Calu3 (cell line): ENCODE results near the gene IL22RA1. TPM values are rescaled to one million over a fixed set of nuclear protein-coding genes. Genes with fewer than 3 reads are reported as not detected.

Source experiments
- BruUV-seq: library from RNA; stranded (reverse); fragments of 400-500 nt; replicated peaks from 2 replicates; lab custom pipeline; 2021; lab: Mats Ljungman, UMichigan
- CTCF ChIA-PET: fragments of 300-600 bp; sonication (Branson Sonifier 250); formaldehyde crosslinking; loops from one replicate; lab custom pipeline; 2022; ENCODE audit warnings: antibody characterized with exemption; lab: Charles Lee
- DNase-seq: peaks from one replicate; pipeline ENCODE4 v3.0.0; 2022
- H3K27ac Mint-ChIP-seq: one replicate; pipeline ENCODE4 v1.8.0; 2022; ENCODE audit warnings: mixed read lengths; ENCODE audit not compliant: unreplicated experiment
- H3K27me3 Mint-ChIP-seq: one replicate; pipeline ENCODE4 v1.8.0; 2022; ENCODE audit warnings: mixed read lengths; ENCODE audit not compliant: unreplicated experiment
- H3K36me3 Mint-ChIP-seq: one replicate; pipeline ENCODE4 v1.8.0; 2022; ENCODE audit warnings: mild to moderate bottlenecking, moderate library complexity, mixed read lengths; ENCODE audit not compliant: insufficient read depth, unreplicated experiment
- H3K4me1 Mint-ChIP-seq: one replicate; pipeline ENCODE4 v1.8.0; 2022; ENCODE audit warnings: mild to moderate bottlenecking, low read depth, mixed read lengths; ENCODE audit not compliant: unreplicated experiment
- H3K4me3 Mint-ChIP-seq: one replicate; pipeline ENCODE4 v1.8.0; 2022; ENCODE audit warnings: mild to moderate bottlenecking, low read depth, moderate library complexity, mixed read lengths; ENCODE audit not compliant: unreplicated experiment
- H3K9me3 Mint-ChIP-seq: one replicate; pipeline ENCODE4 v1.8.0; 2022; ENCODE audit warnings: low read depth, mixed read lengths; ENCODE audit not compliant: unreplicated experiment
- intact Hi-C: fragments of 100-400 bp; cut with micrococcal nuclease; formaldehyde crosslinking; loops from one replicate; pipeline ENCODE4 v1.10.0; 2022; ENCODE audit not compliant: unreplicated experiment
- total RNA-seq: library from RNA; stranded (reverse); gene quantifications from 2 replicates; pipeline ENCODE4 v1.2.3, GENCODE V29; 2022
- TF ChIP-seq, protein P1 (sequence below): fragments of 200-600 bp; IDR thresholded peaks from one replicate; pipeline ENCODE4 v1.8.0; 2022; ENCODE audit warnings: antibody characterized with exemption; ENCODE audit not compliant: unreplicated experiment

IL22RA1 gene
- total RNA-seq, 1 experiment from 2014 or later, result 1.3 TPM

DNA sequence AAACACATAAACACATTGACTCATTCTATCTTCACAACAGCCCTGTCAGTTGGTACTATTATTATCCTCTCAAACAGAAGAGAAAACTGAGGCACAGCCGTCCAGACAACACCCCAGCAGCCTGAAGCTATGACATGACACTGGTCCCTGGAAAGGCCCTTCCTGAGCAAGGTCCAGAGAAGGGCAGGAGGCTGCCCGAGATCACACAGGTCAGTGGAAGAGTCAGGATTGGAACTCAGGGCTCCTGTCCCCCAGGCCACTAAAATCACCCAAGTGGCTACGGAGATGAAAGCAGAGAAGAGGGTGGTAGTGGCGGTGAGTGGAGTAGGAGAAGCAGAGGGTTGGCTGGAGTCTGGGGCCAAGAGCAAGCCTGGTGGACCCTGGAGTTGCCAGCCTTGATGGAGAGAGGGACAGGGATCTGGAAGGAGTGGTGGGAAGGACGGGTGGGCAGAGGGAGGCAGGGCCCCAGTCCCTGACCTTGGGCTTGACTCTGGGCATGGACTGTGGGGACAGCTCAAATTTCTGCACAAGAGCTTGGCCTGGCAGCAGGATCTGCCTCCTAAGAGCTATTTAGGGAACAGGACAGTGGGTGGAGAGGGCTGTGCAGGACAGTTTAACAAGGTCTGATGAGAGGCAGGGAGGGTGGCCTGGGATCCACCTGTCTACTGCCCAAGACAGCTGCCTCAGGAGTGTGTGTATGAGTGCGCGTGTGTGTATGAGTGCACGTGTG, 46.8 kb downstream of the IL22RA1 start:
- Mint-ChIP-seq H3K27ac (no peak overlapping the region), H3K27me3 (peaks cover 12% of the 10 kb centered on the region), H3K4me1 (peaks cover 10% of the 10 kb centered on the region), H3K4me3 (no peak overlapping the region), H3K36me3 (no peaks in the 10 kb centered on the region), H3K9me3 (no peaks in the 10 kb centered on the region)
- intact Hi-C loops, result no loop called here
- no TSS peak for BruUV-seq
- CTCF ChIA-PET, result no interaction called here
- no peak for DNase-seq
- TF ChIP-seq, protein P1, sequence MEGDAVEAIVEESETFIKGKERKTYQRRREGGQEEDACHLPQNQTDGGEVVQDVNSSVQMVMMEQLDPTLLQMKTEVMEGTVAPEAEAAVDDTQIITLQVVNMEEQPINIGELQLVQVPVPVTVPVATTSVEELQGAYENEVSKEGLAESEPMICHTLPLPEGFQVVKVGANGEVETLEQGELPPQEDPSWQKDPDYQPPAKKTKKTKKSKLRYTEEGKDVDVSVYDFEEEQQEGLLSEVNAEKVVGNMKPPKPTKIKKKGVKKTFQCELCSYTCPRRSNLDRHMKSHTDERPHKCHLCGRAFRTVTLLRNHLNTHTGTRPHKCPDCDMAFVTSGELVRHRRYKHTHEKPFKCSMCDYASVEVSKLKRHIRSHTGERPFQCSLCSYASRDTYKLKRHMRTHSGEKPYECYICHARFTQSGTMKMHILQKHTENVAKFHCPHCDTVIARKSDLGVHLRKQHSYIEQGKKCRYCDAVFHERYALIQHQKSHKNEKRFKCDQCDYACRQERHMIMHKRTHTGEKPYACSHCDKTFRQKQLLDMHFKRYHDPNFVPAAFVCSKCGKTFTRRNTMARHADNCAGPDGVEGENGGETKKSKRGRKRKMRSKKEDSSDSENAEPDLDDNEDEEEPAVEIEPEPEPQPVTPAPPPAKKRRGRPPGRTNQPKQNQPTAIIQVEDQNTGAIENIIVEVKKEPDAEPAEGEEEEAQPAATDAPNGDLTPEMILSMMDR, result no peak

DNA sequence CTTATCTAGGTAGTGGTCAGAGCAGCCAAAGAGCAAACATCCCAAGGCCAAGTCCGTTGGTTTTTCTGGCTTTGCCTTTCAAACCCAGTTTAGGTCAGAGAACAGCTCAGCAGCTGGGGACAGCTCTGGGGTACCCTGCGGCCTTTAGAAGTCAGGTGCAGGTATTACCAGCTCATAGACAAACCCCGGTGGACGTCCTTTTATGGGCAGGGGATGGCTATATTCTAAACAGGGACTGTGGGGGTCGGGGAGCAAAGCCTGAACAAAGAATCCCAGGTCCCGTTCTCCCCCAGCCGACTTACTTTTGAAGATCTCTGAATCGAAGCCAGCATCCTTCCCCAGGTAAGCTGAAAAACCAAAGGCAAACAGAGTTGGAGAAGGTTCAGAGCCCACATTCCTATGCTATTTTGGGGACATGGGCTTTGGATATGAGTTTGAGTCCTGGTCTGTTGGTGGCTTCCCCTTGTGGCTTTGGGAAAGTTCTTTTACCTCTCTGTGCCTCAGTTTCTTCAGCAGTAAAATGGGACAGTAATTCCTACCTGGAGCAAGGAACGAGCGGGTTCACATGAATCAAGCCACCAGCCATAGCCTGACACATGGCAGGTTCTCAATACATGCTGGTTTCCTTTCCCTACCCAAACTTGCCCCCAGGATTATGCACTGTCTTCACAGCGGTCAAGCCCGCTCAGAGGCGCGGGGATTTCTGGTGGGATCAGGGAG, 47.6 kb downstream of the IL22RA1 start:
- H3K4me1 Mint-ChIP-seq, result peaks cover 10% of the 10 kb centered on the region
- H3K4me3 Mint-ChIP-seq, result no peak overlapping the region
- intact Hi-C loops, result no loop called here
- no peaks in the 10 kb centered on the region for H3K9me3 Mint-ChIP-seq
- no TSS peak for BruUV-seq
- TF ChIP-seq, protein P1, result no peak
- H3K36me3 Mint-ChIP-seq, result no peaks in the 10 kb centered on the region
- H3K27me3 Mint-ChIP-seq, result peaks cover 12% of the 10 kb centered on the region
- H3K27ac Mint-ChIP-seq, result no peak overlapping the region
- no peak for DNase-seq
- CTCF ChIA-PET, result no interaction called here

DNA sequence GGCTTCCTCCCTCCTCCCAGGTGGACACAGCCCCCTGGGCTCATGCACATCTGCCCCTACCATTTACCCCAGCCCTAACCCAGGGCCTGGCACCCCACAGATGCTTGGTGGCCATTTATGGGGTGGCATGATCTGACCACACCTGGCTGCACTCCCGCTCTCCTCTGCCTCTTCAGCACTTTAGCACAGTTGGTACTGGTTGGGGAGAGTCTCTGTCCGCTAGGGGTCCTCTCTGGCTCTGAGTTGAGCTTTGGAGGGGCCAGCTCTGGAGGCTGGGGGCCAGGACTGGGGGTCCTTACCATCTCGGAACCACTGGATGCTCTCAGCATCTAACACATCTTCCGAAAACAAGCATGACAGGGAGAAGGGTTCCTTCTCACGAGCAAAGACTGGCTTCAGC, 48.4 kb downstream of the IL22RA1 start:
- intact Hi-C loops, result no loop called here
- no peak overlapping the region for H3K4me3 Mint-ChIP-seq
- no peaks in the 10 kb centered on the region for H3K36me3 Mint-ChIP-seq
- H3K27ac Mint-ChIP-seq, result no peak overlapping the region
- H3K9me3 Mint-ChIP-seq, result no peaks in the 10 kb centered on the region
- no TSS peak for BruUV-seq
- H3K27me3 Mint-ChIP-seq, result peaks cover 12% of the 10 kb centered on the region
- CTCF ChIA-PET, result no interaction called here
- peaks cover 8% of the 10 kb centered on the region for H3K4me1 Mint-ChIP-seq
- DNase-seq, result no peak
- TF ChIP-seq, protein P1, result no peak

DNA sequence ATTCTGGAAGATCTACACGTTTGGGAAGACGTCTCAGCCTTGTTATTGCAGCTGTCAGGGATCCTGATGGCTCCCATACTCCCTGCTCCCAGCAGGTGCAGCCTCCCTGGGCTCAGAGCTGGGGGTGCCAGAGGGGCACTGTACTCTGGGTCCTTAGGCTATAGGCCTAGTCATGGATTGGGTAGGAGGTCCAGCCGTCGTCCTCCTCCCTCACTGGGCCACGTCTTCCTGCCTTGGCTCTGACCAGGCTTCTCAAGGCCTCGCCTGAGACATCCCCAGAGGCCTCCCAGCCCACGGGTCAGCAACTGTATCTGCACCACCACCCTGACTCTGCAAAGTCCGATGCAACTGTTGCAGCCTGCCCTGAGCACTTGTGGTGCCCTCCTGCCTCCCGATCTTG, 49.2 kb downstream of the IL22RA1 start:
- Mint-ChIP-seq H3K4me3 (no peak overlapping the region), H3K9me3 (no peaks in the 10 kb centered on the region), H3K27me3 (peaks cover 12% of the 10 kb centered on the region), H3K4me1 (peaks cover under 1% of the 10 kb centered on the region), H3K27ac (no peak overlapping the region), H3K36me3 (no peaks in the 10 kb centered on the region)
- DNase-seq, result no peak
- no TSS peak for BruUV-seq
- TF ChIP-seq, protein P1, result no peak
- CTCF ChIA-PET, result no interaction called here
- intact Hi-C loops, result no loop called here
